ENCODE data around the gene STMN1. TPM values are rescaled to one million over a fixed set of nuclear protein-coding genes. Genes with fewer than 3 reads are reported as not detected.

The STMN1 gene
- total RNA-seq, 1 donor from 2014 or later = 91.8 TPM

DNA sequence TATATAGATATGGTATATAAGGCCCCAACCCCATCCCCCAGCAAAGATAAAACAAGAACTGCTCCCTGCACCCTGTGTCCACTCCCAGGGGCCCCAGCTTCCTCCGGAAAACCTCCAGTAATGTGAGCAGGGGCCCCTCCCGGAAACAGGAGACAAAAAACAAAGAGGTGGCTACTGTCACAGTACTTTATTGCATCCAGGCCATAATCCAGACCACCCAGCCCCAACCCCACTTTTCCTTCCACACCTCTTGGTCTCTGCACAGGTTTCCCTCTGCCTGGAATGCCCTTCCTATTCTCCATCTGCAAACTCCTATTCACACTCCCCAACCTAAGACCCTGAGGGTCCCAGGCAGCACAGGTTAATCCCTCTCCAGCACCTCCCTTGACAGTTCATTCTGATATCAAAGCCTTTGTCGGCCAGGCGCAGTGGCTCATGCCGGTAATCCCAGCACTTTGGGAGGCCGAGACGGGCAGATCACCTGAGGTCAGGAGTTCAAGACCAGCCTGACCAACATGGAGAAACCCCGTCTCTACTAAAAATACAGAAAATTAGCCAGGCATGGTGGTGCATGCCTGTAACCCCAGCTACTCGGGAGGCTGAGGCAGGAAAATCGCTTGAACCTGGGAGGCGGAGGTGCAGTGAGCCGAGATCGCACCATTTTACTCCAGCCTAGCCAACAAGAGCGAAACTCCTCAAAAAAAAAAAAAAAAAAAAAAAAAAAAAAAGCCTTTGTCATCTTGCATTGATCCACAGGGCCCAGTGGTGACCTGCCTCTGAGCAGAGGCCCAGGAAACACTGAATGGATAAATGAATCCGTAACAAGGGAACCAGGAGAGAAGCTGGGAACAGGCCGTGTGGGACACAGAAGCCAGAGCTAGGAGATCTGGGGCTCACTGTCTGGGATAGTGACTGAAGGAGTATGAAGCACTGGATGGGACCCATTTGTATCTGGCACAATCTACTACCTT, 44.6 kb downstream of the STMN1 start:
- intact Hi-C loops (cut with DNase I) = no loop called here
- Histone ChIP-seq H3K4me3 (no peak overlapping the region), H3K27me3 (no peaks in the 10 kb centered on the region), H3K27ac (no peak overlapping the region), H3K9me3 (no peaks in the 10 kb centered on the region), H3K4me1 (peaks cover 17% of the 10 kb centered on the region), H3K36me3 (peaks cover 0 to 4% of the 10 kb centered on the region in 2 donors)
- TF ChIP-seq POLR2AphosphoS5 (IDR thresholded peaks at IDR 0.05; ENCODE audit: insufficient read depth in 1 of 2, low read depth in 1 of 2) (no peak), POLR2A (IDR thresholded peaks at IDR 0.05) (no peak)
- TF ChIP-seq, protein P1, sequence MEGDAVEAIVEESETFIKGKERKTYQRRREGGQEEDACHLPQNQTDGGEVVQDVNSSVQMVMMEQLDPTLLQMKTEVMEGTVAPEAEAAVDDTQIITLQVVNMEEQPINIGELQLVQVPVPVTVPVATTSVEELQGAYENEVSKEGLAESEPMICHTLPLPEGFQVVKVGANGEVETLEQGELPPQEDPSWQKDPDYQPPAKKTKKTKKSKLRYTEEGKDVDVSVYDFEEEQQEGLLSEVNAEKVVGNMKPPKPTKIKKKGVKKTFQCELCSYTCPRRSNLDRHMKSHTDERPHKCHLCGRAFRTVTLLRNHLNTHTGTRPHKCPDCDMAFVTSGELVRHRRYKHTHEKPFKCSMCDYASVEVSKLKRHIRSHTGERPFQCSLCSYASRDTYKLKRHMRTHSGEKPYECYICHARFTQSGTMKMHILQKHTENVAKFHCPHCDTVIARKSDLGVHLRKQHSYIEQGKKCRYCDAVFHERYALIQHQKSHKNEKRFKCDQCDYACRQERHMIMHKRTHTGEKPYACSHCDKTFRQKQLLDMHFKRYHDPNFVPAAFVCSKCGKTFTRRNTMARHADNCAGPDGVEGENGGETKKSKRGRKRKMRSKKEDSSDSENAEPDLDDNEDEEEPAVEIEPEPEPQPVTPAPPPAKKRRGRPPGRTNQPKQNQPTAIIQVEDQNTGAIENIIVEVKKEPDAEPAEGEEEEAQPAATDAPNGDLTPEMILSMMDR (IDR thresholded peaks at IDR 0.05) = no peak
- no peak for DNase-seq (ENCODE audit: extremely low spot score in 2 of 2)

DNA sequence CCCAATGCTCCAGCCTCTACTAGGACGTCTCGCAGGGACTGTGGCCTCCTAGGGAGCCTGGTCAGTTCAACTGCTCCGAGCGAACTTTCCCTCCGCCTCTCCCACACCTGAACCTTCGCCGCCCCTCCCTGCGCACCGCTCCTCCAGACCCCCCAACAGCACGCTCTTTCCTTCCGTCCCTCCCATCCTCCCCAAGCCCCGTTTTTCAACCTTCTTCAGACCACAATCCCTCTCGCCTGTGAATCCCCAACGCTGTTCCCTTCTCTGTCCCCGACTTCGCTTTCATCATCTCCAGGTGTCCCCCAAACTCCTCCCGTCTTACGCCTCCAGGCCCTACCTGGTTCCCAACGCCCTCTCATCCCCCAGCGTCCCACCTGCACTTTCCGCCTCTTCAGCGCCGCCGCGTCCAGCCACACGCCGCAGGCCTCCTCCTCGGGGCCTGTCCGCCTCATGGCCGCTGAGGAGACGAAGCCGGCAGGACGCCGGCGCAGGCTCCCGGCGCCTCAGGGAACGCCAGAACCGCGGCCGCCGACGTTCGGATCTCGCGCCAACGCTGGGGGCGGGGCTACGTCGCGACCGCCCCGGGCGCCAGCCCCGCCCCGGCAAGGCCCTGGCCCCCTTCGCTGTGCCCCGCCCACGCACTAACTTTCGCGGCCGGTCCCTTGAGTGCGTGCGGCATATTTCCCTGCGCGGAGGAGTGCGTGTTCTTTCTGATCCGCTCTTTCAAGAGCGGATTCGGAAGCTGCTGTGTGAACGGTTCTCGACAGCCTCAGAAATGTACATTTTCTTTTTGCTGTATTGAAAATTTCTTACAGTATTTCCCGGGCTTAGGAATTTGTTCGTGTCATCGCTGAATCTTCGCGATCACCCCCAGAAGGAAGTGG, 47.1 kb downstream of the STMN1 start, which contains the start of gene AUNIP:
AUNIP (minus strand) TSS at position 552 of the 884 bp plus-strand sequence; CDS start at position 452, 100 bp downstream.
- no peaks in the 10 kb centered on the region for H3K9me3 ChIP-seq
- H3K27me3 ChIP-seq = no peaks in the 10 kb centered on the region
- H3K27ac ChIP-seq = peak within 1 kb of the TSS; percentile 51
- no peak for DNase-seq (ENCODE audit: extremely low spot score in 2 of 2)
- H3K36me3 ChIP-seq = peaks cover 0 to 4% of the 10 kb centered on the region in 2 donors
- TF ChIP-seq POLR2A (IDR thresholded peaks at IDR 0.05) (peak in 1 of 2 donors; percentile 57), POLR2AphosphoS5 (IDR thresholded peaks at IDR 0.05; ENCODE audit: insufficient read depth in 1 of 2, low read depth in 1 of 2) (peak; percentile 18 to 78)
- TF ChIP-seq, protein P1 (IDR thresholded peaks at IDR 0.05) = peak in 1 of 3 experiments; percentile 22
- H3K4me1 ChIP-seq = peaks cover 17% of the 10 kb centered on the region
- peak within 1 kb of the TSS; percentile 40 to 50 for H3K4me3 ChIP-seq
- intact Hi-C loops (cut with DNase I) = no loop called here

DNA sequence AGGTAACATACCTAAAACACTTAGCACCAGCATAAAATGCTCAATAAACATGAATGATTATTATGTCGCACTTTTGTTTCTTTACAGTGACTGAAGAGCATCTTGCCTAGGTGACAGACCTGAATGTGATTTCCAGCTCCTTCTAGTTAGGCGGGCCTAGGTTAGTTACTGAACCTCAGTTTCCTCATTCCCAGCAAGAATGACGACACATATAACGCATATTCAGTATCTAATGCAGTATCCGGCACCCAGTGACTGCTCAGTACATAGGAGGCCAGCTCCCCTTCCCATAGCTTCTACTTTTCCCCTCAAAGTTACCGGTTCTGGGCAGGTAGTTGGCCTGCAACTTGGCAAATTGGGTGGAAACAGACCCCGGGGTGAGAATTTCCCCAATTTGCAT, 47.7 kb downstream of the STMN1 start:
- Histone ChIP-seq H3K9me3 (no peaks in the 10 kb centered on the region), H3K27me3 (no peaks in the 10 kb centered on the region), H3K4me3 (peak overlapping the region in 1 of 2 donors; percentile 50), H3K27ac (no peak overlapping the region), H3K36me3 (peaks cover 0 to 4% of the 10 kb centered on the region in 2 donors), H3K4me1 (peaks cover 17% of the 10 kb centered on the region)
- TF ChIP-seq POLR2AphosphoS5 (IDR thresholded peaks at IDR 0.05; ENCODE audit: insufficient read depth in 1 of 2, low read depth in 1 of 2) = no peak
- TF ChIP-seq POLR2A (IDR thresholded peaks at IDR 0.05) = no peak
- TF ChIP-seq, protein P1 (IDR thresholded peaks at IDR 0.05) = no peak
- no peak for DNase-seq (ENCODE audit: extremely low spot score in 2 of 2)
- intact Hi-C loops (cut with DNase I) = no loop called here

DNA sequence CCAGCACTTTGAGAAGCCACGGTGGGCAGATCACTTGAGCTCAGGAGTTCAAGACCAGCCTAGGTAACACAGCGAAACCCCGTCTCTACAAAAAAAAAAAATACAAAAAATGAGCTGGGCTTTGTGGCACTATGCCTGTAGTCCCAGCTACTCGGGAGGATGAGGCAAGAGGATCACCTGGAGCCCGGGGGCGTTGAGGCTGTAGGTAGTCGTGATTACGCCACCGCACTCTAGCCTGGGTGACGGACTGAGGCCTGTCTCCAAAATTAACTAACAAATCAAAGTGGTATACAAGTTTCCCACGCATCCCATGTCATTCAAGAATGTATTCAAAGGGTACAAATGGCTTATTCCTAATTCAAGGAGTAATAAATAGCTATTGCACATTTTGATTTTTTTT, 49.4 kb downstream of the STMN1 start:
- Histone ChIP-seq H3K9me3 (no peaks in the 10 kb centered on the region), H3K27me3 (no peaks in the 10 kb centered on the region)

More for the DNA sequence above, 49.4 kb downstream of the STMN1 start:
- DNase-seq (ENCODE audit: extremely low spot score in 2 of 2) = no peak
- H3K4me1 ChIP-seq = peaks cover 17% of the 10 kb centered on the region
- no peak for TF ChIP-seq POLR2AphosphoS5 (IDR thresholded peaks at IDR 0.05; ENCODE audit: insufficient read depth in 1 of 2, low read depth in 1 of 2)
- TF ChIP-seq, protein P1 (IDR thresholded peaks at IDR 0.05) = no peak
- TF ChIP-seq POLR2A (IDR thresholded peaks at IDR 0.05) = no peak
- H3K36me3 ChIP-seq = no peaks in the 10 kb centered on the region
- H3K27ac ChIP-seq = no peak overlapping the region
- intact Hi-C loops (cut with DNase I) = no loop called here
- no peak overlapping the region for H3K4me3 ChIP-seq
